ENCODE measurements around the gene CEACAM6. TPM values are rescaled to one million over a fixed set of nuclear protein-coding genes. Genes with fewer than 3 reads are reported as not detected.

CEACAM6 gene
- total and polyA plus RNA-seq, 8 donors: 0.68 to 9.0 (median 6.8) TPM

GRCh38 chr19:41774515-41774980, 19.2 kb downstream of the CEACAM6 start:
- intact Hi-C loops (cut with DNase I): no loop called here
- ATAC-seq: peak; percentile 31 to 90 (median 86)
- no peak overlapping the region for H3K4me3 ChIP-seq
- no peak for TF ChIP-seq CTCF (IDR thresholded peaks at IDR 0.05)
- no peak for DNase-seq
- H3K36me3 ChIP-seq: no peaks in the 10 kb centered on the region
- no peaks in the 10 kb centered on the region for H3K9me3 ChIP-seq
- no peaks in the 10 kb centered on the region for H3K4me1 ChIP-seq
- no peaks in the 10 kb centered on the region for H3K27me3 ChIP-seq
- H3K27ac ChIP-seq: peak overlapping the region in 1 of 4 donors; percentile 44
- no peak for FAIRE-seq
- 27 to 35% methylated on average over 6 of the region's 6 CpGs for WGBS, 2 donors

- FAIRE-seq: no peak
- DNase-seq: no peak
- WGBS, 2 donors: 51 to 64% methylated on average over 2 of the region's 2 CpGs
These were observed 21.4 kb downstream of the CEACAM6 start for GRCh38 chr19:41776700-41777099.

GRCh38 chr19:41783612-41784011, 28.3 kb downstream of the CEACAM6 start:
- Histone ChIP-seq H3K4me1 (peaks cover 0 to 7% (median 0%) of the 10 kb centered on the region in 3 donors), H3K27ac (no peak overlapping the region), H3K36me3 (no peaks in the 10 kb centered on the region), H3K4me3 (no peak overlapping the region), H3K9me3 (no peaks in the 10 kb centered on the region), H3K27me3 (peaks cover 0 to 9% (median 1%) of the 10 kb centered on the region in 4 donors)
- FAIRE-seq (no peak), DNase-seq (no peak), ATAC-seq (no peak)
- 32 to 46% methylated on average over 5 of the region's 5 CpGs for WGBS, 2 donors
- TF ChIP-seq CTCF (IDR thresholded peaks at IDR 0.05): no peak
- intact Hi-C loops (cut with DNase I): no loop called here

More at GRCh38 chr19:41776700-41777099, 21.4 kb downstream of the CEACAM6 start:
- intact Hi-C loops (cut with DNase I): no loop called here
- H3K27me3 ChIP-seq: no peaks in the 10 kb centered on the region
- no peak overlapping the region for H3K4me3 ChIP-seq
- no peaks in the 10 kb centered on the region for H3K4me1 ChIP-seq
- H3K9me3 ChIP-seq: no peaks in the 10 kb centered on the region
- TF ChIP-seq CTCF (IDR thresholded peaks at IDR 0.05): no peak
- H3K27ac ChIP-seq: no peak overlapping the region
- ATAC-seq: no peak
- H3K36me3 ChIP-seq: no peaks in the 10 kb centered on the region

- H3K27ac ChIP-seq: no peak overlapping the region
- intact Hi-C loops (cut with DNase I): no loop called here
- no peaks in the 10 kb centered on the region for H3K9me3 ChIP-seq
- no peak overlapping the region for H3K4me3 ChIP-seq
- FAIRE-seq: no peak
- H3K27me3 ChIP-seq: peaks cover 0 to 9% (median 1%) of the 10 kb centered on the region in 4 donors
- ATAC-seq: no peak
- 58 to 62% methylated on average over 3 of the region's 3 CpGs for WGBS, 2 donors
- H3K4me1 ChIP-seq: peaks cover 0 to 7% (median 0%) of the 10 kb centered on the region in 3 donors
- H3K36me3 ChIP-seq: no peaks in the 10 kb centered on the region
- no peak for DNase-seq
- no peak for TF ChIP-seq CTCF (IDR thresholded peaks at IDR 0.05)
These were observed 29.0 kb downstream of the CEACAM6 start for GRCh38 chr19:41784312-41784711.

- intact Hi-C loops (cut with DNase I): no loop called here
These were observed 29.4 kb downstream of the CEACAM6 start for GRCh38 chr19:41784743-41785142.

More at GRCh38 chr19:41784743-41785142, 29.4 kb downstream of the CEACAM6 start:
- ATAC-seq (no peak), DNase-seq (no peak), FAIRE-seq (no peak)
- no peaks in the 10 kb centered on the region for H3K9me3 ChIP-seq
- WGBS, 2 donors: 30 to 40% methylated on average over 4 of the region's 4 CpGs
- H3K27me3 ChIP-seq: peaks cover 0 to 9% (median 1%) of the 10 kb centered on the region in 4 donors
- H3K27ac ChIP-seq: no peak overlapping the region
- no peak overlapping the region for H3K4me3 ChIP-seq
- peaks cover 0 to 7% (median 0%) of the 10 kb centered on the region in 3 donors for H3K4me1 ChIP-seq
- H3K36me3 ChIP-seq: no peaks in the 10 kb centered on the region
- TF ChIP-seq CTCF (IDR thresholded peaks at IDR 0.05): no peak

All from pancreas (tissue), 10 donors.